HFF-Myc (cell line): ENCODE data around the gene MBP.

Experiments
- DNase-seq: peaks from one replicate; pipeline ENCODE4 v3.0.0-alpha.2; 2011; ENCODE audit warnings: low read depth; ENCODE audit errors: extremely low read depth
- H3K4me3 ChIP-seq: replicated peaks from 2 replicates; pipeline ENCODE4 v1.5.1; 2011; ENCODE audit warnings: low read depth, mild to moderate bottlenecking, control low read depth, low read length
- TF ChIP-seq, protein P1 (sequence below): IDR thresholded peaks from 2 replicates; pipeline ENCODE4 v1.5.1; 2012; ENCODE audit warnings: mild to moderate bottlenecking, low read depth, low read length, control low read depth; ENCODE audit errors: missing control alignments

MBP gene

DNA sequence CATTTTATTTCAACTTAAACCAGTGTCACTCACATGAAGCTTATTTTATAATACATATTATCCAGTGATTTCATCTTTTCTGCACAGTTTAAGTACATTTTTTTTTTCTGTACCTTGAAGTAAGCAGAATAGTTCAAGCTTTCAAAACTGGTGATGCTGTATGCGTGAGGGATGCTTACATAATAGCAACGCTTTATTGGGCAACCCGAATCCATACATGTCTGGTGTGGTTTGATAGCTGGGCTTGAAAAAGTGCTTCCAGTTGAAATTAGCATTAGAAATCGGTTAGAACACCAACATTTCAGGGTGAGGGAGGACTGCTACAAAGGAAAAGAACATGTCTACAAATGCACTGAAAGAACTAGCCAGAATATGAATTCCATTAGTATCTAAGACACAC, 117.4 kb downstream of the MBP start:
- DNase-seq: no peak
- TF ChIP-seq, protein P1, sequence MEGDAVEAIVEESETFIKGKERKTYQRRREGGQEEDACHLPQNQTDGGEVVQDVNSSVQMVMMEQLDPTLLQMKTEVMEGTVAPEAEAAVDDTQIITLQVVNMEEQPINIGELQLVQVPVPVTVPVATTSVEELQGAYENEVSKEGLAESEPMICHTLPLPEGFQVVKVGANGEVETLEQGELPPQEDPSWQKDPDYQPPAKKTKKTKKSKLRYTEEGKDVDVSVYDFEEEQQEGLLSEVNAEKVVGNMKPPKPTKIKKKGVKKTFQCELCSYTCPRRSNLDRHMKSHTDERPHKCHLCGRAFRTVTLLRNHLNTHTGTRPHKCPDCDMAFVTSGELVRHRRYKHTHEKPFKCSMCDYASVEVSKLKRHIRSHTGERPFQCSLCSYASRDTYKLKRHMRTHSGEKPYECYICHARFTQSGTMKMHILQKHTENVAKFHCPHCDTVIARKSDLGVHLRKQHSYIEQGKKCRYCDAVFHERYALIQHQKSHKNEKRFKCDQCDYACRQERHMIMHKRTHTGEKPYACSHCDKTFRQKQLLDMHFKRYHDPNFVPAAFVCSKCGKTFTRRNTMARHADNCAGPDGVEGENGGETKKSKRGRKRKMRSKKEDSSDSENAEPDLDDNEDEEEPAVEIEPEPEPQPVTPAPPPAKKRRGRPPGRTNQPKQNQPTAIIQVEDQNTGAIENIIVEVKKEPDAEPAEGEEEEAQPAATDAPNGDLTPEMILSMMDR: no peak
- no peak overlapping the region for H3K4me3 ChIP-seq

GRCh38 chr18:77014538-77014937, 118.0 kb downstream of the MBP start:
- H3K4me3 ChIP-seq: no peak overlapping the region
- no peak for DNase-seq
- TF ChIP-seq, protein P1: no peak

- no peak for DNase-seq
- TF ChIP-seq, protein P1: no peak
Measured at GRCh38 chr18:77013811-77014521, 118.6 kb downstream of the MBP start.

DNA sequence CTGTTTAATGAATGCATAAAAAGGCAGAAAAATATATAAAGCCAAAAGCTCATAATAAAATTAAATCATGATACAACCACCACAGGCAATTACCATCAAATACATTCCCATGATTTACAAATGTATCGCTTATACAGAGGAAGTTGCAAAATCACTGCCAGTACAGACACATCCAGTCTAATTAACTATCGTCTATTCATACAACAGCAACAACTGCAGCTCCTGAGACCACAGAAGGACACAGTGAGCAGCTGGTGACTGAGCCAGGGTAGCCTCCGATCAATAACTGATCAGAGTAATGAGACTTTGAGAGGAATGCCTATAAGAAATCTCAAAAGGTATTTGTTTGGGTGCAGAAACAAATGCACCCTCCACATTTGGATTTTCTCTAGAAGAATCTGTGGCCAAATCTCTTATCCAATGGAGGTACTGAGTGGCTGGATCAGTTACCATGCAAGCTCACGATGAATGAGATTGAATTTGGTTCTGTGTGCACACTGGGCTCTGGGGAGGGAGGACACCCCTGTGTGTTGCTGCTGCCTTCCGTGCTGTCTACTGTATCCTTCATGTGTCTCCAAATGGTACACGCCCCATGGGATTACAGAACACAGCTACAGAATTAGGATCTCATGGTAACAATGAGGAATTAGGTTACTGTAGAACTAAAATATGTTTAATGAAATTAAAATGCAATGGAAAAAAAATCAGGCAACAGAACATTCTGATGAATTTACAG, 119.6 kb downstream of the MBP start:
- no peak for DNase-seq
- H3K4me3 ChIP-seq: no peak overlapping the region
- TF ChIP-seq, protein P1: no peak

More at GRCh38 chr18:77013811-77014521, 118.6 kb downstream of the MBP start:
- no peak overlapping the region for H3K4me3 ChIP-seq

- no peak overlapping the region for H3K4me3 ChIP-seq
- no peak for DNase-seq
Measured at GRCh38 chr18:77012120-77012519, 120.5 kb downstream of the MBP start.

DNA sequence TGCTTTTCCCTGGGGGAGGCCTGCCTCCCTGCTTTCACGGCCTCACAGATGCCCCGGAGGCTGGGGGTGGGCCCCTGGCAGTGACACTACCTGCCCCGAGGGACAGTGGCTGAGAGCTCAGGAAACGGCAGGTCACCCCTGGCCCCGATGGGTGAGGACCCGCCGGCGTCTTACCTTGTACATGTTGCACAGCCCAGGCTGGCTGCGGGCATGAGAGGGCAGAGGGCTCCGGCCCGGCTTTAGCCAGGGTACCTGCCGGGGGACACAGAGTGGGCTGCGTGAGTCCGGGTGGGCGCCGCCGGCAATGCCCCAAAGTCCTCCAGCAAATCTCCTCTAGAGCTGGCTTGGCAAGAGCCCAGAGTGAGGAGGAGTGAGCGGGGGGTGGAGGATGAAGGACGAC, 122.9 kb downstream of the MBP start:
- TF ChIP-seq, protein P1: no peak
- no peak overlapping the region for H3K4me3 ChIP-seq
- DNase-seq: no peak

More at GRCh38 chr18:77012120-77012519, 120.5 kb downstream of the MBP start:
- TF ChIP-seq, protein P1: no peak
